Activated CD4-positive, alpha-beta T cell treated with anti-CD3 and anti-CD28 coated beads, Interleukin-2, amount 10 ng/mL, durations not matched to agents 7 days and 5 days (primary cell): Measurements from ENCODE around the gene NLGN1. TPM values are rescaled to one million over a fixed set of nuclear protein-coding genes. Genes with fewer than 3 reads are reported as not detected.

Experiments used
- CTCF ChIA-PET: fragments of 350-600 bp; sonication (Branson Sonifier 250); formaldehyde crosslinking; loops from one replicate; lab custom pipeline; 2021; ENCODE audit warnings: antibody characterized with exemption; lab: Charles Lee
- POLR2A ChIA-PET: fragments of 350-600 bp; sonication (Branson Sonifier 250); formaldehyde crosslinking; loops from one replicate; lab custom pipeline; 2021; ENCODE audit warnings: antibody characterized with exemption; lab: Charles Lee
- DNase-seq: peaks from one replicate; pipeline ENCODE4 v3.0.0-alpha.2; 2020
- H3K27ac Mint-ChIP-seq: one replicate; pipeline ENCODE4 v1.8.0; 2021; ENCODE audit warnings: mild to moderate bottlenecking, moderate library complexity, mixed read lengths
- H3K27me3 Mint-ChIP-seq: one replicate; pipeline ENCODE4 v1.8.0; 2021; ENCODE audit warnings: mixed read lengths
- H3K36me3 Mint-ChIP-seq: one replicate; pipeline ENCODE4 v1.8.0; 2021; ENCODE audit warnings: low read depth, mixed read lengths
- H3K4me1 Mint-ChIP-seq: one replicate; pipeline ENCODE4 v1.8.0; 2021; ENCODE audit warnings: mixed read lengths
- H3K4me3 Mint-ChIP-seq: one replicate; pipeline ENCODE4 v1.8.0; 2021; ENCODE audit warnings: mild to moderate bottlenecking, moderate library complexity, mixed read lengths
- H3K9me3 Mint-ChIP-seq: one replicate; pipeline ENCODE4 v1.8.0; 2021; ENCODE audit warnings: mixed read lengths
- total RNA-seq, 2 experiments: library from RNA; stranded (reverse); gene quantifications; one replicate each; pipeline ENCODE4 v1.2.3, GENCODE V29; 2021

The NLGN1 gene
- total RNA-seq, 2 experiments from 2014 or later = not detected

DNA sequence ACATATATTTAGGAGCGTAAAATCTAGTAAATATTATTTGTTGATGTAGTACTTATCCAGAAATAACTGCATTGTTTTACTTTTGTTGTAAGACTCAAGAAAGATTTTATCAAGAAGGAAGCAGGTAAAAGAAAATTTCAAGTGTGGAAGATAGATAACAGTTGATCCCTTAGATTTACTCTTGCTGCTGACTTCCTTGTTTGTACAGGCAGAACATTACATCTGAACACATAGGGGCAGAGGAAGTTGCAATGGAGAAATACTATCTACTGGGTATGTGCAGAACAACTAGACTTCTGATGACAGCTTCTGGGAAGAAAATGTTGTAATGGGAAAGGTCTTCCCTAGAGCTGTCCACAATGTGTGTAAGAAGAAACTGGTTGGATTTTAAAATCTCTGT, 350.6 kb downstream of the NLGN1 start:
- ChIA-PET CTCF (no interaction called here), POLR2A (no interaction called here)
- Mint-ChIP-seq H3K4me1 (no peaks in the 10 kb centered on the region), H3K36me3 (no peaks in the 10 kb centered on the region), H3K27me3 (no peaks in the 10 kb centered on the region), H3K27ac (no peak overlapping the region), H3K4me3 (no peak overlapping the region), H3K9me3 (no peaks in the 10 kb centered on the region)
- DNase-seq = no peak

DNA sequence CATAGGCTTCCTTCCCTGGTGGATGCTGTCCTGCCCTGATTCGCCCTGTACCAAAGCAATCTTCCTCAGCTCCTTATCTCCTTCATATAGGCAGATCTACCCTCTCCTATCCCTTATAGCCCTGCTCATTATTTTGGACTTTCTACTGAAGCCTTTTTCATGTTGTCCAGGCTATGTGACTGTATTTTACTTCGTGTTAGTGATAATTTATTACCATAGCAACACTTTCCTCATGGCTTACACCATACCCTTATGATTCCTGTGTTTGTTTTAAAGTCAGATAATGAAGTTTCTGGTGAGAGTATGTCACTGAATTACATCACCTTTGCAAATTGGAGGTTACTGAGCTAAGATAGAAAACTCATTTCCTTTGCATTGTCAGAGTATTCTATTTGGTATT, 352.6 kb downstream of the NLGN1 start:
- H3K9me3 Mint-ChIP-seq = no peaks in the 10 kb centered on the region
- no peak overlapping the region for H3K27ac Mint-ChIP-seq
- H3K27me3 Mint-ChIP-seq = no peaks in the 10 kb centered on the region
- H3K4me3 Mint-ChIP-seq = no peak overlapping the region
- CTCF ChIA-PET = no interaction called here
- POLR2A ChIA-PET = no interaction called here
- H3K4me1 Mint-ChIP-seq = no peaks in the 10 kb centered on the region
- no peak for DNase-seq
- no peaks in the 10 kb centered on the region for H3K36me3 Mint-ChIP-seq

- Mint-ChIP-seq H3K9me3 (no peaks in the 10 kb centered on the region), H3K4me3 (no peak overlapping the region), H3K36me3 (no peaks in the 10 kb centered on the region), H3K27ac (no peak overlapping the region), H3K4me1 (no peaks in the 10 kb centered on the region), H3K27me3 (no peaks in the 10 kb centered on the region)
- POLR2A ChIA-PET = no interaction called here
- no peak for DNase-seq
- CTCF ChIA-PET = no interaction called here
These were observed 353.0 kb downstream of the NLGN1 start for GRCh38 chr3:173750591-173750990.

- no peaks in the 10 kb centered on the region for H3K36me3 Mint-ChIP-seq
- H3K4me1 Mint-ChIP-seq = no peaks in the 10 kb centered on the region
- ChIA-PET CTCF (no interaction called here), POLR2A (no interaction called here)
- no peak overlapping the region for H3K27ac Mint-ChIP-seq
- no peak for DNase-seq
- H3K4me3 Mint-ChIP-seq = no peak overlapping the region
- no peaks in the 10 kb centered on the region for H3K9me3 Mint-ChIP-seq
- H3K27me3 Mint-ChIP-seq = no peaks in the 10 kb centered on the region
These were observed 356.0 kb downstream of the NLGN1 start for GRCh38 chr3:173753593-173753992.

- no peaks in the 10 kb centered on the region for H3K4me1 Mint-ChIP-seq
These were observed 357.6 kb downstream of the NLGN1 start for GRCh38 chr3:173755161-173755560.

DNA sequence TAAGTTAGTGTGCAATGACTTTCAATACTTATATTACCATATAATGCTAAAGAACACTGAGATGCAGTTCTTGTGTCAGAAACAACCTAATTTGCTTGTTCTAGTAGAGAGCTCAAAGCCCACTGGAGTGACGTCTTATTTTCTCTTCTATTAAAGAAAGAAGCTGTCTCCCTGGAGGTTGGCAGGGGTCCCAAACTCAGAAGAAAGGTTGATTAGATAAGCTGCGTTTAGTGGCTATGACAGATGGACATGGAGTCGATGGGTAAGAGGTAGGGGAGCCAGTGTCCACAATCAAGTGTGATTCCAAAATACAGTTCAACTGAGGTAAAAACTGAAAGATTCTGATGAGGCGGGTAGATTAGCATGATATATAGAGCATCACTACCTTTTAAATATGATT, 363.6 kb downstream of the NLGN1 start:
- ChIA-PET POLR2A (no interaction called here), CTCF (no interaction called here)
- Mint-ChIP-seq H3K4me3 (no peak overlapping the region), H3K9me3 (no peaks in the 10 kb centered on the region), H3K36me3 (no peaks in the 10 kb centered on the region), H3K27ac (no peak overlapping the region), H3K4me1 (no peaks in the 10 kb centered on the region), H3K27me3 (no peaks in the 10 kb centered on the region)
- no peak for DNase-seq

More at GRCh38 chr3:173755161-173755560, 357.6 kb downstream of the NLGN1 start:
- no peak overlapping the region for H3K4me3 Mint-ChIP-seq
- no peak for DNase-seq
- no peaks in the 10 kb centered on the region for H3K36me3 Mint-ChIP-seq
- H3K27me3 Mint-ChIP-seq = no peaks in the 10 kb centered on the region
- H3K9me3 Mint-ChIP-seq = no peaks in the 10 kb centered on the region
- H3K27ac Mint-ChIP-seq = no peak overlapping the region
- POLR2A ChIA-PET = no interaction called here
- CTCF ChIA-PET = no interaction called here

- DNase-seq = no peak
- POLR2A ChIA-PET = no interaction called here
These were observed 365.0 kb downstream of the NLGN1 start for GRCh38 chr3:173762501-173762900.

DNA sequence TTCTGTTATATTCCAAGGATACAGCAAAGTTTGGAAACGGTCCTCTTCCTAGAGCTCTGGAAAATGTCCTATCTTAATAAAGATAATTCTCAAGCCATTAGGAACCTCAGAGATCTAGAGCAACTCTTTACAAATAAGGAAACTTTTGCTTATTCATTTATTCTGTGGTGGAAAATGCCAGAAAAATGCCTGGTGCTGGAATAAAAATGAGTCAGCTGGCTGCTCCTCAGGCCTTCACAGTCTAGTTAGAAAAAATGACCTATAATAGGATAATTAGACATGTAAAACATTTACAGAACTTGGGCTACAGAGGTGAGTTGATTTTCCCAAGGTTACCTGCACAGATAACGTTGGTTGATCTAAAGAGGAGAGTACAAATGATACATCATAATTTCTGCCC, 372.5 kb downstream of the NLGN1 start:
- Mint-ChIP-seq H3K4me1 (no peaks in the 10 kb centered on the region), H3K9me3 (no peaks in the 10 kb centered on the region), H3K4me3 (no peak overlapping the region), H3K36me3 (no peaks in the 10 kb centered on the region), H3K27me3 (no peaks in the 10 kb centered on the region), H3K27ac (no peak overlapping the region)
- POLR2A ChIA-PET = no interaction called here
- CTCF ChIA-PET = no interaction called here
- no peak for DNase-seq

More at GRCh38 chr3:173762501-173762900, 365.0 kb downstream of the NLGN1 start:
- Mint-ChIP-seq H3K27me3 (no peaks in the 10 kb centered on the region), H3K4me3 (no peak overlapping the region), H3K36me3 (no peaks in the 10 kb centered on the region), H3K9me3 (no peaks in the 10 kb centered on the region), H3K4me1 (no peaks in the 10 kb centered on the region), H3K27ac (no peak overlapping the region)
- CTCF ChIA-PET = no interaction called here

DNA sequence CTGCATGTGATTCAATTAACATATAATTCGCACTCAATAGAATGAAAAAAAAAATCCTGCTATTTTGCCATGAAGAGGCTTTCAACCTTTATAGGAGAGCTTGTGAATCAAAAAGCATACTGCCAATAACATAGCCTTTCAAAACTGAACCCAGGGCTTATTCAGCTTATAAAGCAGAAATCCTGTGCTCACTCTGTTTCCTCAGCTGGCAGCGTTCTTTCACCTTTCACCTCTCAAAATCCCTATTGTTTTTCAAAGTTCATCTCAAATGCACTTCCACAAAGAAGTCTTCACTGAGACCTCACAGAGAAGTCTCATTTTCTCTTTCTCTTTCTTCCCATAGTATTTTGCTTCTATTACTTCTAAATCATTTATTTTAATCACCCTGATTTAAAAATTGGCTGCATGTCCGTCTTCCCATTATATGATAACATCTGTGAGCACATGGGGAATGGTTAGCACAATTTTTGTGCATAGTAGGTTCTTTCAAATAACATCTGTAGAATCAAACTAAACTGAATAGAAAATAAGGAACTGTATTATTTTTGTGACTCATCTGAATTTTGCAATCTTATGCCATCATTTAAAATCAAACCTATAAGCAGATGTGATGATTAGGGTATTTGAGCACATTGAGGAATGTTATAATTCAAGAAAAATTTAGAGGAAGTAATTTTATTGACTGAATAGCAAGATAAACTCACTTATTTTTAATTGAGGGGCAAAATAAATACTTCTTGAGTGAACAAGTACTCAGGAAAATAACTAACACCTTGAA, 373.4 kb downstream of the NLGN1 start:
- DNase-seq = no peak
- H3K27ac Mint-ChIP-seq = no peak overlapping the region
- ChIA-PET POLR2A (no interaction called here), CTCF (no interaction called here)
- H3K9me3 Mint-ChIP-seq = no peaks in the 10 kb centered on the region
- H3K27me3 Mint-ChIP-seq = no peaks in the 10 kb centered on the region
- no peak overlapping the region for H3K4me3 Mint-ChIP-seq
- no peaks in the 10 kb centered on the region for H3K4me1 Mint-ChIP-seq
- no peaks in the 10 kb centered on the region for H3K36me3 Mint-ChIP-seq

DNA sequence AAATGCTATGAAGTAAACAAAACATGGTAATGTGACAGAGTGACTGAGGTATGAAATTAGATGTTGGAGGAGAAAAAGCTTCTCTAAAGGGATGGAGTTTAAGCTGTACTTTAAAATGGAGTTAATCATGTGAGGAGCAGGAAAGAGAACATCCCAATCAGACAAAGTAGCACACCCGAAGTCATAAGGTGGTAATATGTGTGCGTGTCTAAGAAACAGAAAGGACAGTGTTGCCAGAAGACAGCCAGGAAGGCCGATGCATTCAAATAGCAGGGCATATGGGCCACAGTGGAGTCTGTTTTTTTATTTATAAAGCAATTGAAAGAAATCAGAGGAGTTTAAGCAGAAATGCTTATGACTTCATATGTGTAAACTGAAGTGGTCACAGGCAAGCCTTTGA, 376.3 kb downstream of the NLGN1 start:
- Mint-ChIP-seq H3K27me3 (no peaks in the 10 kb centered on the region), H3K4me1 (no peaks in the 10 kb centered on the region), H3K36me3 (no peaks in the 10 kb centered on the region), H3K4me3 (no peak overlapping the region), H3K27ac (no peak overlapping the region), H3K9me3 (no peaks in the 10 kb centered on the region)
- DNase-seq = no peak
- POLR2A ChIA-PET = no interaction called here
- CTCF ChIA-PET = no interaction called here

DNA sequence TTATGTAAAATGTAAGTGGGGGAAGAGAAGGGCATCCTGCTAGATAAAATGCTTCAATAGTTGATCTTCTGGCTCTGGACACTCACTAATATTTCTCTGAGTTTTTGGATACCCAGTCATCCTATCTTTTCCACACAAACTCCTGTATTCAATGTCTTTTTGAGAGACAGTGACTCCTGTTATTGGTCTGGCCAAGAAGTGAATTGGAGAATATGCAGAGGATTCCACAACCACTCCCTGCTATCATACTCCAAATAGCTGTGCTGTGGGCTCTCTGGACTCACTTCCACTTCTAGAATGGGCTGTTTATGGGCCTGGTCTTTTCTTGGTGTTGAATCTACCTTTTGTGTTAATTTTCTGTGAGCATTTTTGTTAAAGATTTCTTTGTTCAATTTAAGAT, 376.8 kb downstream of the NLGN1 start:
- ChIA-PET POLR2A (no interaction called here), CTCF (no interaction called here)
- no peak for DNase-seq
- Mint-ChIP-seq H3K27ac (no peak overlapping the region), H3K4me1 (no peaks in the 10 kb centered on the region), H3K36me3 (no peaks in the 10 kb centered on the region), H3K9me3 (no peaks in the 10 kb centered on the region), H3K27me3 (no peaks in the 10 kb centered on the region), H3K4me3 (no peak overlapping the region)

GRCh38 chr3:173778251-173778650, 380.7 kb downstream of the NLGN1 start:
- no peak for DNase-seq
- POLR2A ChIA-PET = no interaction called here
- H3K9me3 Mint-ChIP-seq = no peaks in the 10 kb centered on the region
- no peaks in the 10 kb centered on the region for H3K36me3 Mint-ChIP-seq
- CTCF ChIA-PET = no interaction called here
- no peaks in the 10 kb centered on the region for H3K4me1 Mint-ChIP-seq
- no peak overlapping the region for H3K4me3 Mint-ChIP-seq
- no peak overlapping the region for H3K27ac Mint-ChIP-seq
- no peaks in the 10 kb centered on the region for H3K27me3 Mint-ChIP-seq

DNA sequence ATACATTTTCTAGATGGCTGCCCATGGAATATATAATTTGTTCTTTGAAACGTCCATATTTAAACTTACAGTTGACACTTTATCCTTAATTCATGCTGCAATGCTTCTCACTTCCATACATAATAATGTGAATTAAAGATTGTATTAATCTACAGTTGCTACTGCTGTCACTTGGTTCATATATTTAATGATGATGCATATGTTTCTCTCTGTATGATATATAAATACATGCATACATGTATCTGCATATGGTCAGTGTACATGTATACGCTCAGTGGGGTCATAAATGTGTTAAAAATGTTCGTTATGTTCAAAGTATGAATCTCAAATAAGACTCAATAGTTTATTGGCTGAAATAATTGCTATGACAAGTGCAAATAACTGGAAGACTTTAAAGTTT, 382.5 kb downstream of the NLGN1 start:
- DNase-seq = no peak
- Mint-ChIP-seq H3K27ac (no peak overlapping the region), H3K9me3 (no peaks in the 10 kb centered on the region), H3K27me3 (no peaks in the 10 kb centered on the region), H3K4me1 (no peaks in the 10 kb centered on the region), H3K36me3 (no peaks in the 10 kb centered on the region), H3K4me3 (no peak overlapping the region)
- ChIA-PET CTCF (no interaction called here), POLR2A (no interaction called here)

- CTCF ChIA-PET = no interaction called here
These were observed 387.5 kb downstream of the NLGN1 start for GRCh38 chr3:173785004-173785403.

More at GRCh38 chr3:173785004-173785403, 387.5 kb downstream of the NLGN1 start:
- POLR2A ChIA-PET = no interaction called here
- no peaks in the 10 kb centered on the region for H3K9me3 Mint-ChIP-seq
- no peak for DNase-seq
- H3K4me1 Mint-ChIP-seq = no peaks in the 10 kb centered on the region
- H3K36me3 Mint-ChIP-seq = no peaks in the 10 kb centered on the region
- H3K4me3 Mint-ChIP-seq = no peak overlapping the region
- no peaks in the 10 kb centered on the region for H3K27me3 Mint-ChIP-seq
- H3K27ac Mint-ChIP-seq = no peak overlapping the region
